RWPE1 (cell line): ENCODE data around the gene OOEP.

Source experiments
- CTCF ChIA-PET: fragments of 350-600 bp; sonication (Branson Sonifier 250); formaldehyde crosslinking; extraction: SDS; loops from one replicate; lab custom pipeline; 2021; lab: Yijun Ruan, JAX
- POLR2A ChIA-PET: fragments of 400-600 bp; formaldehyde crosslinking; extraction: SDS; loops from one replicate; lab custom pipeline; 2020; ENCODE audit warnings: antibody characterized with exemption; ENCODE audit not compliant: low non-redundant PET; lab: Yijun Ruan, JAX
- DNase-seq: peaks from one replicate; pipeline ENCODE4 v3.0.0; 2012; ENCODE audit warnings: low spot score
- H3K27ac ChIP-seq: fragments of 450-650 bp; 2 replicates; pipeline ENCODE4 v1.5.1; 2017
- TF ChIP-seq, protein P1 (sequence below): fragments of 450-650 bp; conservative IDR thresholded peaks from 2 replicates; pipeline ENCODE4 v1.5.1; 2017; ENCODE audit warnings: low read depth, mild to moderate bottlenecking

The OOEP gene

DNA sequence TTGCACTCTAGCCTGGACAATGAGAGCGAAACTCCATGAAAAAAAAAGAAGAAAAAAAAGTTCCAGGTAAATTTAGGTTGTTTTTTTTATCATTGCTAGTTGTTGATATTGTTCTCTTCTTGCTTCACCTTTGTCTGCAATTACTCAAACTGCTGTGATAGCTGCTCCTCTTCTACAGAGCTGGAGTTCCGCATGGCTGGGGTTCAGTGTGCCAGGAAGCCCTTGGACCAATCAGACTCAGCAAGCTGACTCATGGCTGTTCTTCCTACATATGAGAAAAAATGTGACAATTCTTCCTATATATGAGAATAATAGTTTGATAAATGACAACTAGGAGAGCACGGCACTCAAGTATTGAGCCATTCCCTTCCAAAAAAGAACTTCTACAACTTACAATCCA is 44.0 kb downstream of the OOEP start:
- POLR2A ChIA-PET, result no interaction called here

DNA sequence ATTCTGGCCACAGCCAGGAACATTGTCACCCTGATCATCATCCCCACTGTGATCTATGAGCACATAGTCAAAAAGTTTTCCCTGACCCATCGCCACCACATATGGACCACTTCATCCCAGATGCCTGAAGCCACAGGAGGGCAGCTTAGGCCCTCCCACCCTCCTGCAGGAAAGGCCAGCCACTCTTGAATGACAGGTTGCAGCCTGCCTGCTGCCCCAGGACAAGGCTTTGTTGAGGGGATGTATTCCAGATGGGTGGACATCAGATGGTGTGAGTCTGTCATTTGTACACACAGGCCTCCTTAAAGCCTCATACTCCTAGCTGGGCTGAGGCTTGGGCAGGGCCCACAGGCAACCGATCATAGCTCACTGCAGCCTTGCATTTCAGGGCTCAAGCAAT is 46.4 kb downstream of the OOEP start:
- TF ChIP-seq, protein P1, sequence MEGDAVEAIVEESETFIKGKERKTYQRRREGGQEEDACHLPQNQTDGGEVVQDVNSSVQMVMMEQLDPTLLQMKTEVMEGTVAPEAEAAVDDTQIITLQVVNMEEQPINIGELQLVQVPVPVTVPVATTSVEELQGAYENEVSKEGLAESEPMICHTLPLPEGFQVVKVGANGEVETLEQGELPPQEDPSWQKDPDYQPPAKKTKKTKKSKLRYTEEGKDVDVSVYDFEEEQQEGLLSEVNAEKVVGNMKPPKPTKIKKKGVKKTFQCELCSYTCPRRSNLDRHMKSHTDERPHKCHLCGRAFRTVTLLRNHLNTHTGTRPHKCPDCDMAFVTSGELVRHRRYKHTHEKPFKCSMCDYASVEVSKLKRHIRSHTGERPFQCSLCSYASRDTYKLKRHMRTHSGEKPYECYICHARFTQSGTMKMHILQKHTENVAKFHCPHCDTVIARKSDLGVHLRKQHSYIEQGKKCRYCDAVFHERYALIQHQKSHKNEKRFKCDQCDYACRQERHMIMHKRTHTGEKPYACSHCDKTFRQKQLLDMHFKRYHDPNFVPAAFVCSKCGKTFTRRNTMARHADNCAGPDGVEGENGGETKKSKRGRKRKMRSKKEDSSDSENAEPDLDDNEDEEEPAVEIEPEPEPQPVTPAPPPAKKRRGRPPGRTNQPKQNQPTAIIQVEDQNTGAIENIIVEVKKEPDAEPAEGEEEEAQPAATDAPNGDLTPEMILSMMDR, result no peak
- H3K27ac ChIP-seq, result no peak overlapping the region
- no peak for DNase-seq
- ChIA-PET POLR2A (no interaction called here), CTCF (interaction anchor here (1.2 kb wide), 1 partner anchor 1886 kb away, joined by 3 read pairs; no protein-coding TSS in a partner anchor)

More for the DNA sequence above, 44.0 kb downstream of the OOEP start:
- CTCF ChIA-PET, result interaction anchor here (0.6 to 2.3 kb wide), 3 partner anchors 40 to 168 kb away, joined by 3 to 17 read pairs (median 3); no protein-coding TSS in a partner anchor
- TF ChIP-seq, protein P1, result no peak
- H3K27ac ChIP-seq, result no peak overlapping the region
- no peak for DNase-seq
